GM13976 (cell line): ENCODE data around the gene TCOF1.

Source experiments
- DNase-seq: peaks from one replicate; pipeline ENCODE4 v3.0.0; 2012; ENCODE audit warnings: low spot score
- in situ Hi-C: fragments of 300-500 bp; cut with MboI; formaldehyde crosslinking; loops from one replicate; pipeline ENCODE4 v1.12.0; 2022; ENCODE audit warnings: low sequenced_read_pairs, mixed read lengths, inconsistent platforms; ENCODE audit not compliant: unreplicated experiment
- TF ChIP-seq, protein P1 (sequence below): IDR thresholded peaks from 2 replicates; pipeline ENCODE4 v1.5.1; 2012; ENCODE audit warnings: borderline replicate concordance, mild to moderate bottlenecking; ENCODE audit not compliant: insufficient read depth; ENCODE audit errors: extremely low read depth, missing control alignments, control extremely low read depth

Gene TCOF1

GRCh38 chr5:150394912-150395687 lies 37.6 kb downstream of the TCOF1 start:
- TF ChIP-seq, protein P1, sequence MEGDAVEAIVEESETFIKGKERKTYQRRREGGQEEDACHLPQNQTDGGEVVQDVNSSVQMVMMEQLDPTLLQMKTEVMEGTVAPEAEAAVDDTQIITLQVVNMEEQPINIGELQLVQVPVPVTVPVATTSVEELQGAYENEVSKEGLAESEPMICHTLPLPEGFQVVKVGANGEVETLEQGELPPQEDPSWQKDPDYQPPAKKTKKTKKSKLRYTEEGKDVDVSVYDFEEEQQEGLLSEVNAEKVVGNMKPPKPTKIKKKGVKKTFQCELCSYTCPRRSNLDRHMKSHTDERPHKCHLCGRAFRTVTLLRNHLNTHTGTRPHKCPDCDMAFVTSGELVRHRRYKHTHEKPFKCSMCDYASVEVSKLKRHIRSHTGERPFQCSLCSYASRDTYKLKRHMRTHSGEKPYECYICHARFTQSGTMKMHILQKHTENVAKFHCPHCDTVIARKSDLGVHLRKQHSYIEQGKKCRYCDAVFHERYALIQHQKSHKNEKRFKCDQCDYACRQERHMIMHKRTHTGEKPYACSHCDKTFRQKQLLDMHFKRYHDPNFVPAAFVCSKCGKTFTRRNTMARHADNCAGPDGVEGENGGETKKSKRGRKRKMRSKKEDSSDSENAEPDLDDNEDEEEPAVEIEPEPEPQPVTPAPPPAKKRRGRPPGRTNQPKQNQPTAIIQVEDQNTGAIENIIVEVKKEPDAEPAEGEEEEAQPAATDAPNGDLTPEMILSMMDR: no peak
- no peak for DNase-seq
- in situ Hi-C loops: no loop called here

DNA sequence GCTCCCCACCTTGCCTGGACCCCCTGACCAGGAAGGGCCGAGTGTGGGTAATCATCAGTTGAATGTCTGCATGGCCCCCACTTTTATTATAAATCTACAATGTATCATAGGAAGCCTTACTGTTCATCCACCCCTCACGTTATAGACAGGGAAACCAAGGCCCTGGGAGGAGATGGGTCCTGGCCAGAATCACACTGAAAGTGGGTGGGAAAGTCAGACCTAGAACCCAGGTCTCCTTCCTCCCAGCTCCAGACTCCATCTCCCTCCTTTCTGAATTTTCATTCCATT lies 38.1 kb downstream of the TCOF1 start:
- TF ChIP-seq, protein P1: no peak
- in situ Hi-C loops: no loop called here
- DNase-seq: no peak

DNA sequence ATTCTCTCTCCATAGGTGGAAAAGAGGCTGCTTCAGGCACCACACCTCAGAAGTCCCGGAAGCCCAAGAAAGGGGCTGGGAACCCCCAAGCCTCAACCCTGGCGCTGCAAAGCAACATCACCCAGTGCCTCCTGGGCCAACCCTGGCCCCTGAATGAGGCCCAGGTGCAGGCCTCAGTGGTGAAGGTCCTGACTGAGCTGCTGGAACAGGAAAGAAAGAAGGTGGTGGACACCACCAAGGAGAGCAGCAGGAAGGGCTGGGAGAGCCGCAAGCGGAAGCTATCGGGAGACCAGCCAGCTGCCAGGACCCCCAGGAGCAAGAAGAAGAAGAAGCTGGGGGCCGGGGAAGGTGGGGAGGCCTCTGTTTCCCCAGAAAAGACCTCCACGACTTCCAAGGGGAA lies 38.8 kb downstream of the TCOF1 start:
- TF ChIP-seq, protein P1: no peak
- in situ Hi-C loops: no loop called here
- no peak for DNase-seq

- no peak for DNase-seq
- TF ChIP-seq, protein P1: no peak
- in situ Hi-C loops: no loop called here
These were observed 39.8 kb downstream of the TCOF1 start for GRCh38 chr5:150397146-150397781.

DNA sequence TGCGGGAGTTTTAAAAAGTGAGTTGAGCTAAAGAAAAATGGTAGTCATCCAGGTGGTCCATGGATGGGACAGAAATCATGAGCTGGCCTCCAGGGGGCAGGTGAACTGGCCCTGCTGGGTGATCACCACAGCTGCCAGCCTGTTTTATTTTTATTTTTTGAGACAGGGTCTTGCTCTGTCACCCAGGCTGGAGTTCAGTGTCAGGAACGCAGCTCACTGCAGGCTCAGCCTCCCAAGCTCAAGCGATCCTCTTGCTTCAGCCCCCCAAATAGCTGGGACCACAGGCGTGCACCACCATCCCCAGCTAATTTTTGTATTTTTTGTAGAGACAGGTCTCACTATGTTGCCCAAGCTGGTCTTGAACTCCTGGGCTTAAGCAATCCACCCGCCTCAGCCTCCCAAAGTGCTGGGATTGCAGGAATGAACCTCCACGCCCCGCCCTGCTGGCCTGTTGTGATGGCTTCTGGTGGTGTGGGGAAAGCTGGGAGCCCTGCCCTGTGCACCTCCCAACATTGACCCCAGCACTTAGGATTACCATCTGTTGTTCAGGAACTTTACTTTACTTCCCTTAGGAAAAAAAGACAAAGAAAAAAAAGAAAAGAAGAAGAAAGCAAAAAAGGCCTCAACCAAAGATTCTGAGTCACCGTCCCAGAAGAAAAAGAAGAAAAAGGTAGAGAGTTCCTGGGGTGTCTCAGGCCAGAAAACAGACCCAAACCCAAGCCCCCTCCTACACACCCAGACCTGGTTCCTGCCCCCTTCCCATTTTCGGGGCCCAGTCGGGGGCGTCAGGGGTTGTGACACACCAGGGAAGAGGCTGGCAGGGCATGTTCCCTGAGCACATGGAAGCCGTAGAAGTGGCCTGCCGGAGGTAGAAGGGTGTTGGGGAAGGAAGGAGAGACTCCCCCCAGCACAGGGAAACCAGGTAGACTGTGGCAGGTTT lies 40.6 kb downstream of the TCOF1 start:
- DNase-seq: no peak
- in situ Hi-C loops: no loop called here
- TF ChIP-seq, protein P1: no peak

- in situ Hi-C loops: no loop called here
- TF ChIP-seq, protein P1: peak; percentile 51
- peak; percentile 84 for DNase-seq
These were observed 41.4 kb downstream of the TCOF1 start for GRCh38 chr5:150398722-150399523.
